IPS DF 4.7 (cell line): Measurements from ENCODE around the gene AHI1.
"Not testable (repeated sequence)": the region's sequence is repeated elsewhere in the genome, so short reads cannot be mapped to it uniquely, and the experiment has no call there.

Experiments used
- DNase-seq: peaks from one replicate; pipeline ENCODE4 v3.0.0-alpha.2; 2013; ENCODE audit warnings: low spot score; ENCODE audit errors: extremely low read depth

AHI1 gene

GRCh38 chr6:135506270-135506997, 8.9 kb upstream of the AHI1 start:
- DNase-seq, result no peak

- no peak for DNase-seq
Observed at GRCh38 chr6:135505648-135506047, 8.1 kb upstream of the AHI1 start.

DNA sequence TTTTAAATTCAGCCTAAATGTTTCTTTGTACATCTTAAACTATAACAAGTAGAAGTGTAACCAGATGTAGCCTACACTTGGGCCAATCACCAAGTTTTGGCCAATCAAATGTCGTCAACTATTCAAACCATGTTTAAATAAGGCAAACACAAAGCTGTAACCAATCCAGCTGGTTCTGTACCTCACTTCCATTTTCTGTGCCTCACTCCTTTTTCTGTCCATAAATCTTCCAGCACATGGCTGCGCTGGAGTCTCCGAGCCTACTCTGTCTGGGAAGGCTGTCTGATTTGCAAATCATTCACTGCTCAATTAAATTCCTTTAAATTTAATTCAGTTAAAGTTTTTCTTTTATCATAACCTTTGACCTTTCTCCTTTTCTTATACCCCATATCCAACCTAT, 7.7 kb upstream of the AHI1 start:
- DNase-seq, result no peak

DNA sequence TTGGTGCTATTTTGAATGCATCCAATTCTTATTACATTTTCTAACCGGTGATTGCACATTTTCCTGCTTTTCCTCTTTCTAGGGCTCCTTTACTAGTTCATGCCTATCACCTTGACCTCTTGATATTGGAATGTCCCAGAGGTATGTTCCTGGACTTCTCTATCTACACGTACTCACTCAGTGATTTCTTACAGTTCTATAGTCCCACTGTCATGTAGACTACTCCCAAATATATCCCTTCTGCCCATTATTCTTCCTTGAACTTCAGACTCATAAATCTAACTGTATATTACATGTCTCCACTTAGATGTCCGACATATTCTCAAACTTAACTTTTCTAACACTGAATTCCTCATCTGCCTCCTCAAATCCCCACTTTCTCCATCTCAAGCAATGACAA, 7.2 kb upstream of the AHI1 start:
- DNase-seq, result no peak

DNA sequence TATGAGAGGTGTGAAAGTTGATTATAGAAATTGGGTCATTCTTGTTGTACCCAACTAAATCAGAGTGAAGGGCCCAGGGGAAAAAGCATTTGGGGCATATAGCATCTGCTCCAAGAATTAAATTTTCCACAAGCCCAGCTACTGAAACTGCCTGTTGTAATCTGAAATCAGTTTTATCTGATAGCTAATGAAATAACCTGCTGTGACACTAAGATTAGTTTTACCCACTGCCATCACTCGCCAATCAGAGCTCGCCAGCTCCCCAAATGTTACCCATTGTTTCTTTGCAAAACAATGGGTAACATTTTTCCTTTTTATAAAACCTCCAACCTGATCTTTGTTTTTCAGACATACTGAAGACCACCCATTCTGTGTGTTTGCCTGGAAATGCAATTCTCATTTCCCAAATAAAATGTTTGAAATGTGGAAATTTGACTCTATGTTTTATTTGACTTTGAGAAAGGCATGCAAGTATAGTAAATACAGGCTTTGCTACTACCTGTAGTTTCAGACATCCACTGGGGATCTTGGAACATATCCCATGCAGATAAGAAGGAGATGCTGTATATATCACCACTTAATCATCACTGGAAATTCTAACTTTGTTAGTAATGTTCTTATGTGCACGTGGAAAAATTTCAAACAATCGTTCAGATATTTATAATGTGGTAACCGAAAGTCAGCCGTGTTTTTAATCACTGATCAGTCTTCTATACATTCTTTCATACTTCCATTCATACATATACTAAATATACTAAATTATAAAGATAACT, 6.3 kb upstream of the AHI1 start:
- no peak for DNase-seq

GRCh38 chr6:135499441-135500340, 2.2 kb upstream of the AHI1 start:
- DNase-seq, result no peak

GRCh38 chr6:135498185-135498841, 773 bp upstream of the AHI1 start:
- DNase-seq, result no peak

GRCh38 chr6:135496800-135497411, 634 bp downstream of the AHI1 start:
- no peak for DNase-seq

DNA sequence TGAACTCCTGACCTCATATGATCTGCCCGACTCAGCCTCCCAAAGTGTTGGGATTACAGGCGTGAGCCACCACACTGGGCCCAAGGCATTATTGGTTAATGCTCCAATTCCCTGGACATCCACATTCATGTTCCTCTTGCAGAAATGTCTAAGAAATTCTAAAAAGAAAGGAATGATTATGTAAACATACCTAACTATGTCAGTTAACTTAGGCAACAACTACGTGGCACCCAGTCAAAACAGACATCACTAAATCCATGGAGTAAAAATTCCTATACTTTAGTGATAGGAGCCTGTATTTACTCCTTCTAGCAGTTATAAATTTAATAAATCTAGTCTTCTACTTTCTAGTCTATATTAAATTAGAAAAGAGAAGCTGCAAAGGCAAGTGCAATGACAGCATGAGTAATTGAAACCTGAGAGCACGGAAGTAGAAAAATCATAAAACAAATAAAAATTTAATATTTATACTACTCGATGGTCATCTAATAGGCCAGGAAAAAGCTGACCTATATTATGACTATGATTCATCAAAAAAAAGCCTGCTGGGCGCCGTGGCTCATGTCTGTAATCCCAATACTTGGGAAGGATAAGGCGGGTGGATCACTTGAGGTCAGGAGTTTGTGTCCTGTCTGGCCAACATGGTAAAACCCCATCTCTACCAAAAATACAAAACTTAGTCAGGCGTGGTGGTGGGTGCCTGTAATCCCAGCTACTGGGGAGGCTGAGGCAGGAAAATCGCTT, 4.2 kb downstream of the AHI1 start:
- DNase-seq, result no peak

GRCh38 chr6:135490381-135490780, 7.2 kb downstream of the AHI1 start:
- no peak for DNase-seq

- no peak for DNase-seq
Observed at GRCh38 chr6:135488023-135488422, 9.5 kb downstream of the AHI1 start.

GRCh38 chr6:135483903-135484302, 13.6 kb downstream of the AHI1 start:
- not testable (repeated sequence) for DNase-seq

DNA sequence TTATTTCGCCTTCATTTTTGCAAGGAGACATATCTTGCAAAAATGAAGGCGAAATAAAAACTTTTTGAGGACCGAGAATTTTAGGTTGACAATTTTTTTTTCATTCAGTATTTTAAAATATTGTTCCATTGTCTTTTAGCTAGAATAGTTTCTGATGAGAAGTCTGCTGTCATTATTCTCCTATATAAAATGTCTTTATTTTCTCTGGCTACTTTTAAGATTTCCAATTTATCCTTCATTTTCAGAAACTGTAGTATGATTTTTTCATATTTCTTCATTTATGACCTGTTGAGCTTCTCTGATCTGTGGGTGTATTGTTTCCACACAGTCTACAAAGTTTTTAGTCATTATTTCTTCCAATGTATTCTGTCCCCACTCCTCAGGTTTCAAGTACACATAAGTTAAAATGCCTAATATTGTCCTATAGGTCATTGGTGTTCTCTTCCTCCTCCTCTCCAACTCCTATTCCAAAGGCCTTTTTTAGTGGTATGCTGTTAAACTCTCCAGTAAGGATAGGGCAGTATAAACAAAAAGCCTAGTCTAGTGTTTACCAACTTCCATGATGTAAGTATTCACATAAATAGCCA, 15.7 kb downstream of the AHI1 start:
- DNase-seq, result no peak

- no peak for DNase-seq
Observed at GRCh38 chr6:135479601-135480000, 17.9 kb downstream of the AHI1 start.

GRCh38 chr6:135478626-135479025, 18.9 kb downstream of the AHI1 start:
- no peak for DNase-seq

DNA sequence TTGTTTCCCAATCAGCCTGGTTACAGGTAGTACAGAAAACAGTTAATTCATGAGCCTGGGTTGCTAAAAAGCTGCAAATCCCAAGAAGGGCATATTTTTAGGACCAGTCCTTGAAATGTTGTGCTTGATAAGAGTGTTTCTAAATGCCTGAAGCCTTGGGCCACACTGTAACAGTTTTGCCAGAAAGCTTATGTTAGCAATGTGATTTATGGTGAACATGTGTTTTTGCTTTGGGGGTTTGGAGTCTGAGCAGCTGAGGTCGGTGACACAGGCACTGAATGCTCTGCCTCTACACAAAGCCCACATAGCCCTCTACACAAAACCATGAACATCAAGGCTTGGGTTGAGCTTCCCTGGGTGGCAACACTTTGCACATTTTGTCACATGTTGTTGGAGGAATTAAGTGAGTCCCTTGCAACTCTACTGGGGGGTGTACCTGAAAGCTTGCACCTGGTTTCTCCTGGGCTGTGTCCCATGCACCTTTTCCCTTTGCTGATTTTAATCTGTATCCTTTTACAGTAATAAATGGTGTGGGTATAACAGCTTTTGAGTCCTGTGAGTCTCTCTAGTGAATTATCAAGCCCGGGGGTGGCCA, 22.2 kb downstream of the AHI1 start:
- DNase-seq, result no peak

- no peak for DNase-seq
Observed at GRCh38 chr6:135474362-135474761, 23.2 kb downstream of the AHI1 start.

- DNase-seq, result no peak
Observed at GRCh38 chr6:135465903-135466302, 31.6 kb downstream of the AHI1 start.

DNA sequence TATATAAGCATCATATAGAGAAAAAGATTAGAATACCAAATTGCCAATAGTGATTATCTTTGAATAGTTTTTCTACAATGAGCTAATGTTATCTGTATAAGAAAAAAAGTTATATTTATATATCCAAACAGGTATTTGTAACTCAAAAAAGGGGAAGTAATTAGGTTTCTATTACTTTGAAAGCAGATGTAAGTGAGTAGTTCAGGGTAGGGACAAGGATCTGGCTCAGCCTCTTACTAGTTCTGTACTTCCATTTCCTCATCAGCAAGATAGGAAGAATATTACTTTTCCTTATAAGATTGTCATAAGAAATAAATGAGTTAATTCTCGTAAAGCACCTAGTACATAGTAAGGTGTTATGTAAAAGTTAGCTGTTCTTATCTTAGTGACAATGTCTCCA, 32.2 kb downstream of the AHI1 start:
- no peak for DNase-seq
